Mesothelial cell of epicardium (in vitro differentiated cells): ENCODE data around the gene LETM1. TPM values are rescaled to one million over a fixed set of nuclear protein-coding genes. Genes with fewer than 3 reads are reported as not detected.

Source experiments
- DNase-seq, 2 experiments: peaks; one replicate each; pipeline ENCODE4 v3.0.0; 2021; ENCODE audit warnings: low spot score in 2 of 2; ENCODE audit not compliant: unreplicated experiment in 2 of 2
- H3K27ac Mint-ChIP-seq: 2 replicates; pipeline ENCODE4 v1.8.0; 2021; ENCODE audit warnings: mixed read lengths
- H3K27me3 Mint-ChIP-seq: 2 replicates; pipeline ENCODE4 v1.8.0; 2021; ENCODE audit warnings: low read depth, mixed read lengths
- H3K36me3 Mint-ChIP-seq: 2 replicates; pipeline ENCODE4 v1.8.0; 2021; ENCODE audit warnings: mixed read lengths
- H3K4me1 Mint-ChIP-seq: 2 replicates; pipeline ENCODE4 v1.8.0; 2021; ENCODE audit warnings: mixed read lengths
- H3K4me3 Mint-ChIP-seq: 2 replicates; pipeline ENCODE4 v1.8.0; 2021; ENCODE audit warnings: mild to moderate bottlenecking, moderate library complexity, mixed read lengths
- H3K9me3 Mint-ChIP-seq: 2 replicates; pipeline ENCODE4 v1.8.0; 2021; ENCODE audit warnings: mixed read lengths
- total RNA-seq: library from RNA; stranded (reverse); gene quantifications from 3 replicates; pipeline ENCODE4 v1.2.1, GENCODE V29; 2021
- TF ChIP-seq, protein P1 (sequence below): fragments of 200-600 bp; sonication (generic); IDR thresholded peaks from one replicate; pipeline ENCODE4 v1.5.0; 2021; ENCODE audit warnings: antibody characterized with exemption; ENCODE audit not compliant: unreplicated experiment

Gene LETM1
- total RNA-seq, 1 donor from 2014 or later = 48.7 TPM

DNA sequence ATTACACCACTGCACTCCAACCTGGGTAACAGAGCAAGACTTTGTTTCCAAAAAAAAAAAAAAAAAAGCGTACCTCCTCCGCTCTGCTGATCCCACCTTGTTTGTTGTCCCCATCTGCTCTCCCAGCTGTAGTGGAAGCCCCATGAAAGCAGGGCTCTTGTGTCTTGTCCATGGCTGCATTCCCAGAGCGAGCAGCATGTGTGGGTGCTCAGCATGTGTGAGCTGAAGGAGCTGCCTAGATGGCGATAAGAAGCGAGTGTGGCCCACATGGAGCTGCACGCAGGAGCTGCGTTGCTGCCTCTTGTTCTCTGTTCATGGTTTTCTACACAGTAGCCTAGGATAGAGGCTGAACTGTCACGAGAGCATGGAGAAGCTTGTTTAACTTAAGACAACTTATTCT lies 27.6 kb upstream of the LETM1 start:
- Mint-ChIP-seq H3K36me3 (peaks cover 3% of the 10 kb centered on the region), H3K27me3 (no peaks in the 10 kb centered on the region), H3K4me1 (peaks cover 1% of the 10 kb centered on the region), H3K4me3 (no peak overlapping the region), H3K27ac (no peak overlapping the region), H3K9me3 (no peaks in the 10 kb centered on the region)
- TF ChIP-seq, protein P1, sequence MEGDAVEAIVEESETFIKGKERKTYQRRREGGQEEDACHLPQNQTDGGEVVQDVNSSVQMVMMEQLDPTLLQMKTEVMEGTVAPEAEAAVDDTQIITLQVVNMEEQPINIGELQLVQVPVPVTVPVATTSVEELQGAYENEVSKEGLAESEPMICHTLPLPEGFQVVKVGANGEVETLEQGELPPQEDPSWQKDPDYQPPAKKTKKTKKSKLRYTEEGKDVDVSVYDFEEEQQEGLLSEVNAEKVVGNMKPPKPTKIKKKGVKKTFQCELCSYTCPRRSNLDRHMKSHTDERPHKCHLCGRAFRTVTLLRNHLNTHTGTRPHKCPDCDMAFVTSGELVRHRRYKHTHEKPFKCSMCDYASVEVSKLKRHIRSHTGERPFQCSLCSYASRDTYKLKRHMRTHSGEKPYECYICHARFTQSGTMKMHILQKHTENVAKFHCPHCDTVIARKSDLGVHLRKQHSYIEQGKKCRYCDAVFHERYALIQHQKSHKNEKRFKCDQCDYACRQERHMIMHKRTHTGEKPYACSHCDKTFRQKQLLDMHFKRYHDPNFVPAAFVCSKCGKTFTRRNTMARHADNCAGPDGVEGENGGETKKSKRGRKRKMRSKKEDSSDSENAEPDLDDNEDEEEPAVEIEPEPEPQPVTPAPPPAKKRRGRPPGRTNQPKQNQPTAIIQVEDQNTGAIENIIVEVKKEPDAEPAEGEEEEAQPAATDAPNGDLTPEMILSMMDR = no peak
- DNase-seq = no peak

DNA sequence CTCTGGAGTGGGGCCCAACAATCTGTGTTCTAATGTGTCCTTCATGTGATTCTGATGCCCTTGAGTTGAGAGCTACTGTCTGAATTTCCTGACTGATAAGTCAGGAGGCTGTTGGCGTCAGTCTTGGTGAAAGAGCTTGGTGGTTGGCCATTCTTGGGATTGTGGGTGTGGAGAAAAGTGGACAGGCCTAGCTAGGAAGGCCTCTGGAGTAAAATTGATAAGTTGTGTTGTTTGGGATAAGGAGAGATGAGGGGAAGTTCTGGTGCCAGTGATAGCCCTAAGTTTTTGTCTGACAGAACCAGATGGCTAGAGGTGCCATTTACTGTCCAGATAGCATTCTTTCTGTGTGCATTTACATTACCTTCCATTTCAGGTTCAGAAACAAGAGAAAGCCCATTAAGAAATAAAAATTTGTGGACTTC lies 26.9 kb upstream of the LETM1 start:
- peaks cover 3% of the 10 kb centered on the region for H3K36me3 Mint-ChIP-seq

DNA sequence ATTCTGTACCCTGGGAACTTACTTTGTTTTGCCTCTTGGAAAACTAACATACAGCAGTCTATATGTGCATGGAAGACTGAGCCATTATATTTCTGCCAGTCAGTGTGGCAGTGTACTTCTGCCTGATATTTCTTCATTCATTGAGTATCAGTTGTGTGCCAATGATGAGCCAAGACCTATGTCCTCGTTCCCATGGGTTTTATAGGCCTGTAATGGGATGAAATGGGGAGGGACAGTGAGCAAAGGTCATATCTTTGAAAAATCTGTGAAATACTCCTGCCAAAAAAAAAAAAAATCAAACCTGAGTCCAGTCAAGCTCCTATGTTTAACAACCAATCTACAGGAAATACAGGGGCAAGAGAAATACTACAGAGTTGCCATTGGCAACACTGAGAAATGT lies 24.4 kb upstream of the LETM1 start:
- H3K4me1 Mint-ChIP-seq = peaks cover 5% of the 10 kb centered on the region
- H3K27ac Mint-ChIP-seq = peak overlapping the region; percentile 70
- no peak overlapping the region for H3K4me3 Mint-ChIP-seq
- DNase-seq = no peak
- H3K27me3 Mint-ChIP-seq = no peaks in the 10 kb centered on the region
- no peaks in the 10 kb centered on the region for H3K9me3 Mint-ChIP-seq
- peaks cover 3% of the 10 kb centered on the region for H3K36me3 Mint-ChIP-seq
- TF ChIP-seq, protein P1 = no peak

More for the DNA sequence above, 26.9 kb upstream of the LETM1 start:
- H3K27me3 Mint-ChIP-seq = no peaks in the 10 kb centered on the region
- DNase-seq = no peak
- no peaks in the 10 kb centered on the region for H3K9me3 Mint-ChIP-seq
- H3K27ac Mint-ChIP-seq = no peak overlapping the region
- no peak overlapping the region for H3K4me3 Mint-ChIP-seq
- TF ChIP-seq, protein P1 = no peak
- H3K4me1 Mint-ChIP-seq = peaks cover 5% of the 10 kb centered on the region

DNA sequence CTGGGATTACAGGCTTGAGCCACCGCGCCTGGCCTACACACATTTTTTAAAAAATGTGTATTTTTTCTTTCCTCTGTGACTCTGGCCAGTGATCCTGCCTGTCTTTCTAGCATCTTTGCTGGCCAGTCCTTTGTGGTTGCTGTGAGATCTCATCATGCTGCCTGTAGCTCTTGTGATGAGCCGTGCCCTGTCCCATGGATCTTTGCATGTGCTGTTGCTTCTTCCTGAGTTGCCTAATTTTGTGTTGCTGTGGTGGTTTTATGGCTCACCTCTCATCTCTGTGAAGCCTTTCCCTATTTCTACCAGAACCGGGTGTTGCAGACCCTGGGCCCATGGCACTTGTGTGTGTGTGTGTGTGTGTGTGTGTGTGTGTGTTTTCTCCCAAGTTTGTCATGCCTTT lies 23.5 kb upstream of the LETM1 start:
- H3K4me3 Mint-ChIP-seq = no peak overlapping the region
- H3K27ac Mint-ChIP-seq = peak overlapping the region; percentile 15
- peaks cover 3% of the 10 kb centered on the region for H3K36me3 Mint-ChIP-seq
- TF ChIP-seq, protein P1 = no peak
- H3K9me3 Mint-ChIP-seq = no peaks in the 10 kb centered on the region
- no peak for DNase-seq
- H3K4me1 Mint-ChIP-seq = peaks cover 5% of the 10 kb centered on the region
- no peaks in the 10 kb centered on the region for H3K27me3 Mint-ChIP-seq

DNA sequence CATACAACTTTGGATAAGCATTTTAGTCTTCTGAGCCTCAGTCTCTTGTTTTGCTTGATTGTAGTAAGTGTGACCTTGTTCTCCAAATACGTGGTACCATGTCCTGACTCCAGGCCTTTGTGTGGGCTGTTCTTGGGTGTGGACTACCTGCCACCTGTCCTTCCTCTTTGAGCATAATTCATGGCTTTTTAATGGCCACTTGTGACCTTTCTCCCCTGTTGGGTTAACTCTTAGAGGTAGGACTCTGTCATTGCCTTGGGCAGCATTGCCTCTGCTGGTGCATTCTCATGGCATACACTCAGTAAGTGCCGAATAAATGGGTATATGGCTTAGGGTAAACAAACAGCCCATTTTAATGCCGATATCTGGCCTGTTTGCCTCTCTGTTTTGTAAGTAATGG lies 18.2 kb upstream of the LETM1 start:
- no peak for DNase-seq
- TF ChIP-seq, protein P1 = no peak
- Mint-ChIP-seq H3K4me1 (peaks cover 18% of the 10 kb centered on the region), H3K9me3 (no peaks in the 10 kb centered on the region), H3K27me3 (no peaks in the 10 kb centered on the region), H3K27ac (no peak overlapping the region), H3K4me3 (no peak overlapping the region), H3K36me3 (no peaks in the 10 kb centered on the region)

DNA sequence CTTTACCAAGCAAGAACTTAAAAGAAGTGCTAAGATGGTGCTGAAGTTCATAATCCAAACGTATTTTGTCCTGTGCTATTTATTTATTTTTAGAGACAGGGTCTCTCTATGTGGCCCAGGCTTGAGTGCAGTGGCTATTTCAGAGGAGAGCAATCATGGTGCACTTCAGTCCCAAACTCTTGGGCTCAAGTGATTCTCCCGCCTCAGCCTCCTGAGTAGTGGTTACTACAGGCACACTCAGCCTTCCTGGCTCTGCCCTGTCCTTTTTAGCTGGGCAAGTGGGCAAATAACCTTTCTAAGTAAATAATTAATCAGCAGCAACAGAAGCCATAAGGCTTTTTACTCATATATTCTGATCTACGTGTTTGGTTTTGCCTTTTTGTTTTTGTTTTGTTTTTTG lies 17.8 kb upstream of the LETM1 start:
- Mint-ChIP-seq H3K36me3 (no peaks in the 10 kb centered on the region), H3K27me3 (no peaks in the 10 kb centered on the region), H3K4me1 (peaks cover 18% of the 10 kb centered on the region), H3K27ac (no peak overlapping the region), H3K4me3 (no peak overlapping the region), H3K9me3 (no peaks in the 10 kb centered on the region)
- DNase-seq = no peak
- TF ChIP-seq, protein P1 = no peak
